ENCODE results near the gene PIP5K1B.

Gene PIP5K1B

DNA sequence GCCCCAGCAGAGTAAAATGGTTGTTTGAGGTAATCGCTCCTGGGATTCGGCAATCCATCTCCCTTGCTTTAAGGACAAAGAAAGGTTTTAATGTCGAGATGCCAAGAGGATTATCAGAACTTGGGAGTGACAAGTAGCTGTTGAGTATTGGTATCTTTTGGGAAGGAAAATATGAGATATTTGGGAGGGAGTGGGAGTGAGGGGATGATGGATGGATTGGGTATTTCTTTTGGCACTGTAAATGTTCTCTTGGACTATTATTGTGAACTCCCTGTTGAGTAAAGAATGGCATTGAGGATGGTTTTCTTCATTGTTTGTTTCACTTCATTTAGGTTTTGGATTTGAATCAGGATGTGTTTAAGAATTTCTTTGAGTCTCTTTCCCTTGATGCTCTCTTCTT is 86.1 kb downstream of the PIP5K1B start:
- TF ChIP-seq, protein P1, sequence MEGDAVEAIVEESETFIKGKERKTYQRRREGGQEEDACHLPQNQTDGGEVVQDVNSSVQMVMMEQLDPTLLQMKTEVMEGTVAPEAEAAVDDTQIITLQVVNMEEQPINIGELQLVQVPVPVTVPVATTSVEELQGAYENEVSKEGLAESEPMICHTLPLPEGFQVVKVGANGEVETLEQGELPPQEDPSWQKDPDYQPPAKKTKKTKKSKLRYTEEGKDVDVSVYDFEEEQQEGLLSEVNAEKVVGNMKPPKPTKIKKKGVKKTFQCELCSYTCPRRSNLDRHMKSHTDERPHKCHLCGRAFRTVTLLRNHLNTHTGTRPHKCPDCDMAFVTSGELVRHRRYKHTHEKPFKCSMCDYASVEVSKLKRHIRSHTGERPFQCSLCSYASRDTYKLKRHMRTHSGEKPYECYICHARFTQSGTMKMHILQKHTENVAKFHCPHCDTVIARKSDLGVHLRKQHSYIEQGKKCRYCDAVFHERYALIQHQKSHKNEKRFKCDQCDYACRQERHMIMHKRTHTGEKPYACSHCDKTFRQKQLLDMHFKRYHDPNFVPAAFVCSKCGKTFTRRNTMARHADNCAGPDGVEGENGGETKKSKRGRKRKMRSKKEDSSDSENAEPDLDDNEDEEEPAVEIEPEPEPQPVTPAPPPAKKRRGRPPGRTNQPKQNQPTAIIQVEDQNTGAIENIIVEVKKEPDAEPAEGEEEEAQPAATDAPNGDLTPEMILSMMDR (conservative IDR thresholded peaks at IDR 0.05; ENCODE audit: low read depth) = no peak
- POLR2A ChIA-PET (ENCODE audit: low non-redundant PET) = no interaction called here
- no peak for DNase-seq (ENCODE audit: low spot score)
- CTCF ChIA-PET = no interaction called here
- no peak overlapping the region for H3K27ac ChIP-seq

DNA sequence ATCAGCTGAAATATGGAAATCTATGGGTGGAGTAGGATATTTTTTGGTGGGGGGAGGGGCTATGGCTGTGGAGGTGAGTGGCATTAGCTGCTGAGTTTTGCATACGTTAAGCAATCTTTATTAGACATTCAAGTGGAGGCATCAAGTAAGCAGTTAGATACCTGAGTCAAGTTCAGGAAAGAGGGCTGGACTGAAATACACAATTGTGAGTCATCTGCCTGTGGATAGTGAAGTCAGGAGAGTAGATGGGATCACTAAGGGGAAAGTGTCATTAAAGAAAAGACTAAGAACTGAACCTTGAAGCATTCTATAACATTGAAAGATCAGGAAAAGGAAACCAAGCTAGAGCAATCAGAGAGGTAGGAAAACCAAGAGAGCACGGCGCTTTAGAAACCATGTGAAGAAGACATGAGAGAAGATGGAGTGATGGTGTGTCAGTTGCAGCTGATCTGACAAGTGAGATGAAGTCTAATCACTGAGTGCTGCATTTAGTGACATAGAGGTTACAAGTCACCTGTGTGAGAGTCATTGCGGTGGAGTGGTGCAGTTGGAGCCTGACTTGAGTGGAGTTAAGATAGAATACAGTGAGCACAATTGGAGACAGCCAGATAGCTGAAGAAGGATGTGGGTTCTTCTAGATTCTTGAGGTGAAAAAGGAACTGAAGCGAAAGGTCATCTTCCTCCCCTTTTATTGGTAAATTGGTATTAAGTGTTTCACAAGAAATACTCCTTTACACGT is 88.7 kb downstream of the PIP5K1B start:
- POLR2A ChIA-PET (ENCODE audit: low non-redundant PET) = no interaction called here
- H3K27ac ChIP-seq = no peak overlapping the region
- DNase-seq (ENCODE audit: low spot score) = no peak
- TF ChIP-seq, protein P1 (conservative IDR thresholded peaks at IDR 0.05; ENCODE audit: low read depth) = no peak
- CTCF ChIA-PET = no interaction called here

DNA sequence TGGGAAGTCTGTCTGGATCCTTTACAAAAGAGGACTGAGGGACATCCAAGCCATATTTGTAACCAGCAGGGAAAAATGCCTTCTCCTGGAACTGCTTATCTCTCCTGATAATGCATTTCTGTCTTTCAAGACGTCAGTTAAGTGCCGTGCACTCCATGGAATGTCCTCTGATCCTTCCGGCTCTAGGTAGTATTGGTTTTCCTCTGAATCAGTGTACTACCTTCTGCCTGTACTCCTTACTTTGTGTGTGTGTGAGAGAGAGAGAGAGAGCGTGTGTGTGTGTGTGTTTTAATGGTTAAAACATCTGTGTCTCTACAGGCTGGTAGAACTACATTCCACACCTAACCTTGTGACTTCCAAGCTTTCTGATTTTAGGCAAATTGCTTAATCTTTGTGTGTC is 89.9 kb downstream of the PIP5K1B start:
- CTCF ChIA-PET = no interaction called here
- no peak for DNase-seq (ENCODE audit: low spot score)
- TF ChIP-seq, protein P1 (conservative IDR thresholded peaks at IDR 0.05; ENCODE audit: low read depth) = no peak
- H3K27ac ChIP-seq = no peak overlapping the region
- POLR2A ChIA-PET (ENCODE audit: low non-redundant PET) = no interaction called here

DNA sequence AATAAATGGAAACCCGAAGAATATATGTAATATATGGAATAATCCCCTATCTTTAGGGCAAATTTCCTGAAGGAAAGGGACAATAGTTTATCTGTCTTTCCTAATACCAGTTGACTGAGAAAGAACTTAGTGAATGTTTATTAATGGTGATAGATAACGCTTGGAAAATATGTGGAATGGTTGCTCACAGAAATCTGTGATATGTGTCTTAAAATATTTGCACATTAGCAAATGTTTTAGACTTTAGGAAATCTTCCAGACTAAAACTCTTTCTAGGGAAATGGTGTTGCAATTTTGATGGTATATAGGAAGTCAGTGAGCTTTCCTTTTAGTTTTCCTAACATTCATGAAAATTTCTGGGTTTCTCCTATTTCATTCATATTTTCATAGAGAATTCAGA is 90.4 kb downstream of the PIP5K1B start:
- CTCF ChIA-PET = no interaction called here
- POLR2A ChIA-PET (ENCODE audit: low non-redundant PET) = no interaction called here
- TF ChIP-seq, protein P1 (conservative IDR thresholded peaks at IDR 0.05; ENCODE audit: low read depth) = no peak
- H3K27ac ChIP-seq = no peak overlapping the region
- no peak for DNase-seq (ENCODE audit: low spot score)

DNA sequence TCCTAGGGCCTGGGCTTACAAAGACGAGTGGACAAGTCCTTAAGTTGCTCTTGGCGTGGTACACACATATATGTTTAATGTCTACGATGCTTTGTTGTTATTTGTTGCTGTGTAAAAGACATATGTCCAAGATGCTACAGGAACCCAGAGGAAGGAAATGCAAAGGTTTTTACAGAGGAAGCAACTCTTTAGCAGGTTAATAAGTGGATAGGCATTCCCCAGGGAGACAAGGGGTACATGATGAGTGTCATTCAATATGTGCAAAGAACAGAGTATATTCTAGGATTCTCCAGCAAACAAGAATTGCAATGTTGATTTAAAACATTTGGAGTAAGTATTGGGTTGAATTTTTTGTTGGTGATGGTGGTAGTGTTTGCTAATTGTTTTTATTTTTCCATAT is 92.1 kb downstream of the PIP5K1B start:
- TF ChIP-seq, protein P1 (conservative IDR thresholded peaks at IDR 0.05; ENCODE audit: low read depth) = no peak
- ChIA-PET POLR2A (ENCODE audit: low non-redundant PET) (no interaction called here), CTCF (no interaction called here)
- no peak for DNase-seq (ENCODE audit: low spot score)
- H3K27ac ChIP-seq = no peak overlapping the region

DNA sequence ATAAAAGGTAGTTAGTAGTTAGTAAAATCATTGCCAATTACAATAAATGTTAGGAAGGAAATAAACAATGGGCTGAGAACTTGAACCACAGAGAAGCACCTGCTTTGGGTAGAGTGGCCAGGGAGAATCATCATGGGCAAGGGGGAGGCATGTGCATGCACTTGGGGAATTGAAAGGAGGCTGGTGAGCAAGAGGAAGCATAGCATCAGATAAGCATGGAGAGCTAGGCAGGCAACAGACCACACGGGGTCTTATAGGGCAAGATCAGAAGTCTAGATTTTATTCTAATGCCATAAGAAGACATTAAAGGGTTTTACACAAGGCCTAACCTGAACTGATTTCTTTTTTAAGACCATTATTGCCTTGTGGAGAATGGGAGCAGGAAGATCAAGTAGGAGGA is 93.4 kb downstream of the PIP5K1B start:
- no peak for DNase-seq (ENCODE audit: low spot score)
- ChIA-PET CTCF (no interaction called here), POLR2A (ENCODE audit: low non-redundant PET) (no interaction called here)
- TF ChIP-seq, protein P1 (conservative IDR thresholded peaks at IDR 0.05; ENCODE audit: low read depth) = no peak
- no peak overlapping the region for H3K27ac ChIP-seq

All from RWPE1 (cell line).